HepG2 (cell line): ENCODE data around the gene RBM8A. TPM values are rescaled to one million over a fixed set of nuclear protein-coding genes. Genes with fewer than 3 reads are reported as not detected.
A peak's percentile ranks its signal among the peaks of the same experiment; 100 is the strongest.

ENCODE experiments used
- CBX5 ChIP-seq: sonication (generic); formaldehyde crosslinking; IDR thresholded peaks from 2 replicates; pipeline ENCODE4 v1.4.0; 2020; ENCODE audit warnings: missing genetic modification reagents, borderline replicate concordance
- CCAR2 ChIP-seq: fragments of 200-400 bp; formaldehyde crosslinking; optimal IDR thresholded peaks from 2 replicates; pipeline ENCODE3; 2018; ENCODE audit warnings: low read depth, mild to moderate bottlenecking, low read length, moderate library complexity
- CHCHD3 ChIP-seq: sonication (generic); formaldehyde crosslinking; IDR thresholded peaks from 2 replicates; pipeline ENCODE4 v1.8.0; 2022; ENCODE audit warnings: mild to moderate bottlenecking, missing genetic modification reagents, moderate library complexity
- DNMT3B ChIP-seq: conservative IDR thresholded peaks from 2 replicates; pipeline ENCODE4 v1.6.1; 2016; ENCODE audit warnings: missing biosample characterization, control low read depth
- FLYWCH1 ChIP-seq: sonication (generic); formaldehyde crosslinking; IDR thresholded peaks from 2 replicates; pipeline ENCODE4 v1.8.1; 2023; ENCODE audit warnings: mild to moderate bottlenecking, missing genetic modification reagents
- GATA4 ChIP-seq: sonication (generic); IDR thresholded peaks from 2 replicates; pipeline ENCODE4 v1.6.1; 2016; ENCODE audit warnings: antibody characterized with exemption, low read depth, borderline replicate concordance
- IRF9 ChIP-seq: sonication (generic); formaldehyde crosslinking; IDR thresholded peaks from 2 replicates; pipeline ENCODE4 v1.8.0; 2022; ENCODE audit warnings: missing genetic modification reagents, mild to moderate bottlenecking, borderline replicate concordance
- KLF12 ChIP-seq: sonication (generic); formaldehyde crosslinking; IDR thresholded peaks from 2 replicates; pipeline ENCODE4 v1.4.0; 2020; ENCODE audit warnings: missing genetic modification reagents, borderline replicate concordance
- MYPOP ChIP-seq: sonication (generic); formaldehyde crosslinking; IDR thresholded peaks from 2 replicates; pipeline ENCODE4 v1.8.1; 2023; ENCODE audit warnings: mild to moderate bottlenecking, moderate library complexity, missing genetic modification reagents
- PITX1 ChIP-seq: sonication (generic); formaldehyde crosslinking; IDR thresholded peaks from 2 replicates; pipeline ENCODE4 v1.5.1; 2020; ENCODE audit warnings: mild to moderate bottlenecking, missing genetic modification reagents
- POGZ ChIP-seq: sonication (generic); formaldehyde crosslinking; IDR thresholded peaks from 2 replicates; pipeline ENCODE4 v1.4.0; 2020; ENCODE audit warnings: mild to moderate bottlenecking, missing genetic modification reagents
- POLR2AphosphoS5 ChIP-seq: IDR thresholded peaks from 2 replicates; pipeline ENCODE4 v1.6.1; 2012; ENCODE audit warnings: low read depth, low read length
- SAP130 ChIP-seq: IDR thresholded peaks from 2 replicates; pipeline ENCODE4 v1.6.1; 2016; ENCODE audit warnings: low read depth
- SRY ChIP-seq: sonication (generic); formaldehyde crosslinking; IDR thresholded peaks from 2 replicates; pipeline ENCODE4 v1.8.0; 2022; ENCODE audit warnings: mild to moderate bottlenecking, missing genetic modification reagents
- YEATS4 ChIP-seq: sonication (generic); formaldehyde crosslinking; IDR thresholded peaks from 2 replicates; pipeline ENCODE4 v1.4.0; 2020; ENCODE audit warnings: missing genetic modification reagents, borderline replicate concordance
- ZBTB7B ChIP-seq: sonication (generic); formaldehyde crosslinking; IDR thresholded peaks from 2 replicates; pipeline ENCODE4 v1.4.0; 2020; ENCODE audit warnings: missing genetic modification reagents
- ZC3H13 ChIP-seq: sonication (generic); formaldehyde crosslinking; IDR thresholded peaks from 2 replicates; pipeline ENCODE4 v1.8.1; 2023; ENCODE audit warnings: mild to moderate bottlenecking, missing genetic modification reagents, moderate library complexity
- ZFP91 ChIP-seq: sonication (generic); formaldehyde crosslinking; IDR thresholded peaks from 2 replicates; pipeline ENCODE4 v1.9.0; 2022; ENCODE audit warnings: missing genetic modification reagents, mild to moderate bottlenecking, borderline replicate concordance
- ZMYM3 ChIP-seq: sonication (generic); formaldehyde crosslinking; IDR thresholded peaks from 2 replicates; pipeline ENCODE4 v1.5.1; 2020; ENCODE audit warnings: mild to moderate bottlenecking, missing genetic modification reagents
- ZNF124 ChIP-seq: sonication (generic); formaldehyde crosslinking; IDR thresholded peaks from 2 replicates; pipeline ENCODE4 v1.4.0; 2020; ENCODE audit warnings: missing genetic modification reagents
- ZNF333 ChIP-seq: sonication (generic); formaldehyde crosslinking; IDR thresholded peaks from 2 replicates; pipeline ENCODE4 v1.4.0; 2020; ENCODE audit warnings: mild to moderate bottlenecking, missing genetic modification reagents, borderline replicate concordance
- ZNF335 ChIP-seq: sonication (generic); formaldehyde crosslinking; IDR thresholded peaks from 2 replicates; pipeline ENCODE4 v1.4.0; 2020; ENCODE audit warnings: missing genetic modification reagents
- ZNF639 ChIP-seq: conservative IDR thresholded peaks from 2 replicates; pipeline ENCODE4 v1.6.1; 2018; ENCODE audit warnings: missing genetic modification reagents
- ZNF784 ChIP-seq: sonication (generic); formaldehyde crosslinking; IDR thresholded peaks from 2 replicates; pipeline ENCODE4 v1.5.1; 2020; ENCODE audit warnings: missing genetic modification reagents, mild to moderate bottlenecking, borderline replicate concordance
- polyA plus RNA-seq, 8 experiments: library from polyadenylated mRNA; depleted of rRNA in 3 of 8; stranded (reverse) in 7 of 8; unstranded in 1 of 8; fragments of >200 nt; fragmentation: Illumina TruSeq in 4 of 8; extraction: Trizol in 4 of 8; gene quantifications; 2 replicates each; pipeline versions ENCODE4 v1.2.1 to v1.2.3, GENCODE V29; 2011 to 2016; ENCODE audit warnings: low read depth in 4 of 8, missing spikeins in 1 of 8, mixed read lengths in 1 of 8; ENCODE audit not compliant: insufficient read depth in 1 of 8
- total RNA-seq, 5 experiments: library from RNA; depleted of rRNA; stranded (reverse); fragments of >200 nt; fragmentation: Illumina TruSeq; extraction: Trizol; gene quantifications; 2 replicates each; pipeline ENCODE4 v1.2.3, GENCODE V29; 2016; ENCODE audit warnings: low read depth in 1 of 5

RBM8A gene
- total and polyA plus RNA-seq, 2 of the 13 experiments (the other 11 are each of a cell fraction or from before 2014, with no cell fraction given): 106 to 162 TPM

GRCh38 chr1:145964328-145965118 is 37.2 kb upstream of the RBM8A start, which contains the start of the genes ANKRD34A and POLR3GL (continued):
- TF ChIP-seq MYPOP (CRISPR knock-in tag) (peak; percentile 55; the same call in 1 of the 2 replicates), DNMT3B (no peak), ZNF784 (CRISPR knock-in tag) (peak; percentile 21; the same call in 1 of the 2 replicates), ZFP91 (peak; percentile 72; the same call in 1 of the 2 replicates), CBX5 (CRISPR knock-in tag) (peak; percentile 49; the same call in 1 of the 2 replicates), ZNF335 (CRISPR knock-in tag) (peak; percentile 18; the same call in 1 of the 2 replicates), ZNF639 (0 out of 2 replicates have a peak, but pooled peaks have one; percentile 27), CCAR2 (no peak), ZMYM3 (CRISPR knock-in tag) (no peak), GATA4 (peak; percentile 73; the same call in 1 of the 2 replicates), IRF9 (CRISPR knock-in tag) (peak; percentile 77; the same call in 1 of the 2 replicates), CHCHD3 (no peak), POGZ (peak; percentile 73), ZBTB7B (CRISPR knock-in tag) (peak; percentile 73), KLF12 (CRISPR knock-in tag) (0 out of 2 replicates have a peak, but pooled peaks have one; percentile 54), ZC3H13 (CRISPR knock-in tag) (no peak), ZNF333 (CRISPR knock-in tag) (peak; percentile 16; the same call in 1 of the 2 replicates), FLYWCH1 (CRISPR knock-in tag) (no peak), YEATS4 (peak; percentile 56), SAP130 (peak; percentile 91), POLR2AphosphoS5 (peak; percentile 93), ZNF124 (0 out of 2 replicates have a peak, but pooled peaks have one; percentile 34), PITX1 (CRISPR knock-in tag) (no peak), SRY (CRISPR knock-in tag) (no peak)
